ENCODE results near the gene PARD3B. TPM values are rescaled to one million over a fixed set of nuclear protein-coding genes. Genes with fewer than 3 reads are reported as not detected.

PARD3B gene
- total and polyA plus RNA-seq, 2 of the 8 experiments (the other 6 are each of a cell fraction or from before 2014, with no cell fraction given), result 1.2 to 5.7 TPM

DNA sequence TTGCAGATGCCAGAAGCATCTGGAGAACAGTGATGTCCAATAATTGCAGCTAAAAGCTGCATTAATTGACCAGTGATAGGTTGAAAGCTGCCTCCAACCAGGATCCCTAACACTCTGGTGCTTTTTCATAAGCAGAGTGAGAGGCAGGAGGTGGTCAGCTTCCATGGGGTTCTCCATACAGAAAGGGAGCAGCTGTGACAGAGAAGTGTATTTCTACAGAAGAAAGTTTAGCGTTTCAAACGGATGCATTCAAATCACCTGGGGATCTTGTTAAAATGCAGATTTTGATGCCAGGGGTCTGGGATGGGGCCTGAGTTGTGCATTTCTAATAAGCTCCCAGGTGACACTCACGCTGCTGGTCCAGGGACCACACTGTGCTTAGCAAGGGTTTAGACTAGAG lies 920.5 kb downstream of the PARD3B start (continued):
- TF ChIP-seq RNF2 (IDR thresholded peaks at IDR 0.05; ENCODE audit: borderline replicate concordance, low read depth, low read length, missing control alignments, poor library complexity, severe bottlenecking), result no peak
- TF ChIP-seq CBX5 (IDR thresholded peaks at IDR 0.05; ENCODE audit: low read depth, low read length), result no peak
- no peak for TF ChIP-seq SP2 (IDR thresholded peaks at IDR 0.05; ENCODE audit: low read length)
- TF ChIP-seq SUZ12 (IDR thresholded peaks at IDR 0.05; ENCODE audit: low read length), result no peak
- TF ChIP-seq HDAC2 (IDR thresholded peaks at IDR 0.05; ENCODE audit: borderline replicate concordance in 1 of 2, low read depth in 2 of 2, low read length in 2 of 2), result peak in 1 of 2 experiments; percentile 70; a peak in 1 of 4 replicates
- no peak for TF ChIP-seq BRCA1 (IDR thresholded peaks at IDR 0.05; ENCODE audit: low read depth, low read length)
- 0 out of 4 replicates have a peak, but pooled peaks of 1 of the 2 experiments have one; percentile 10 for TF ChIP-seq RAD21 (IDR thresholded peaks at IDR 0.05 in 1 of 2, conservative IDR thresholded peaks at IDR 0.05 in 1 of 2; ENCODE audit: low read depth in 2 of 2, low read length in 2 of 2)
- TF ChIP-seq EP300 (IDR thresholded peaks at IDR 0.05; ENCODE audit: borderline replicate concordance in 1 of 2, low read depth in 2 of 2, low read length in 2 of 2), result peak in 1 of 2 experiments; percentile 69; a peak in 1 of 3 replicates
- no peak for TF ChIP-seq GABPA (IDR thresholded peaks at IDR 0.05; ENCODE audit: borderline replicate concordance, insufficient read depth, low read length)

Data from H1 (cell line).